ENCODE measurements around the gene VPS50.

VPS50 gene

GRCh38 chr7:93232673-93233018 is 480 bp downstream of the VPS50 start:
- Histone ChIP-seq H4K12ac (ENCODE audit: low read depth, low read length) (no peak overlapping the region), H3K4me3 (ENCODE audit: low read depth, low read length) (peak overlapping the region; percentile 80), H2BK5ac (ENCODE audit: low read depth, low read length, poor library complexity) (no peak overlapping the region), H2AK5ac (ENCODE audit: low read length) (no peak overlapping the region), H3K9ac (ENCODE audit: low read length) (no peak overlapping the region), H3K27me3 (ENCODE audit: insufficient read depth, low read length) (no peaks in the 10 kb centered on the region), H3K14ac (ENCODE audit: low read length) (no peak overlapping the region), H3K18ac (ENCODE audit: low read length) (no peak overlapping the region), H2BK120ac (ENCODE audit: insufficient read depth, low read length, poor library complexity) (no peak overlapping the region), H3K79me2 (ENCODE audit: control insufficient read depth, insufficient read depth, low read length, poor library complexity) (no peaks in the 10 kb centered on the region), H4K91ac (ENCODE audit: low read depth, low read length) (no peak overlapping the region), H2AFZ (ENCODE audit: insufficient read depth, low read length, poor library complexity) (peak overlapping the region; percentile 69), H3K27ac (ENCODE audit: low read depth, low read length) (no peak overlapping the region), H3K79me1 (ENCODE audit: low read length) (peaks cover 5% of the 10 kb centered on the region), H3K9me3 (ENCODE audit: insufficient read depth, low read depth, low read length) (no peaks in the 10 kb centered on the region), H3K4ac (ENCODE audit: low read depth, low read length) (peak overlapping the region; percentile 70), H2BK12ac (ENCODE audit: low read length) (no peak overlapping the region), H3K36me3 (ENCODE audit: control insufficient read depth in 1 of 2, insufficient read depth in 2 of 2, low read length in 2 of 2) (no peaks in the 10 kb centered on the region), H3K23ac (ENCODE audit: low read length) (no peak overlapping the region), H4K8ac (ENCODE audit: low read depth, low read length) (peak overlapping the region; percentile 93), H3K4me2 (ENCODE audit: low read length) (peak overlapping the region; percentile 81), H3K4me1 (ENCODE audit: control insufficient read depth in 1 of 2, insufficient read depth in 2 of 2, low read length in 2 of 2) (peaks cover 0 to 2% of the 10 kb centered on the region in 2 experiments)
- DNase-seq: peak in 1 of 2 donors; percentile 30
- no CpG with 5 or more reads among the region's 8 CpGs for WGBS (ENCODE audit: extremely low coverage, insufficient coverage, insufficient read length)

DNA sequence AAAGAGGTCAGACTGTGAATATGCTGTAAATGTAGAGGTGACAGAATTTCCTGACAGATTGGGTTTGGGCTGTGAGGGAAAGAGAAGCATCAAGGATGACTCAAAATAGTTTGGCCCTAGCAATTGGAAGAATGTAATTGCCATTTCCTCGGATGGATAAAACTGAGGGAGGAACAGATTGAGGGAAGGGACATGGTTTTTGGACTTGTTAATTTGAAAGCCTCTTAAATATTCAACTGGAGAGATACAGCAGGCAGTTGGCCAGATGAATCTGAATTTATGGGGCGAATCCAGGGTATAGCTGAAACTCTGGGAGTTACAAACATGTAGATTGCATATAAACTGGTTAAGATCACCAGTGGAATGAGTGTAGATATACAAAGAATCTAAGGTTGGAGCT is 3.4 kb downstream of the VPS50 start:
- no CpG with 5 or more reads among the region's 2 CpGs for WGBS (ENCODE audit: extremely low coverage, insufficient coverage, insufficient read length)
- H3K4me3 ChIP-seq (ENCODE audit: low read depth, low read length): no peak overlapping the region
- H3K18ac ChIP-seq (ENCODE audit: low read length): no peak overlapping the region
- no peaks in the 10 kb centered on the region for H3K9me3 ChIP-seq (ENCODE audit: insufficient read depth, low read depth, low read length)
- no peak overlapping the region for H4K12ac ChIP-seq (ENCODE audit: low read depth, low read length)
- H3K4me1 ChIP-seq (ENCODE audit: control insufficient read depth in 1 of 2, insufficient read depth in 2 of 2, low read length in 2 of 2): peaks cover 0 to 2% of the 10 kb centered on the region in 2 experiments
- H2AK5ac ChIP-seq (ENCODE audit: low read length): no peak overlapping the region
- H3K27ac ChIP-seq (ENCODE audit: low read depth, low read length): no peak overlapping the region
- H2BK5ac ChIP-seq (ENCODE audit: low read depth, low read length, poor library complexity): no peak overlapping the region
- H3K9ac ChIP-seq (ENCODE audit: low read length): no peak overlapping the region
- no peak overlapping the region for H2BK120ac ChIP-seq (ENCODE audit: insufficient read depth, low read length, poor library complexity)
- DNase-seq: no peak
- H3K4me2 ChIP-seq (ENCODE audit: low read length): no peak overlapping the region
- H2AFZ ChIP-seq (ENCODE audit: insufficient read depth, low read length, poor library complexity): no peak overlapping the region
- no peak overlapping the region for H4K8ac ChIP-seq (ENCODE audit: low read depth, low read length)
- no peak overlapping the region for H3K4ac ChIP-seq (ENCODE audit: low read depth, low read length)
- H3K27me3 ChIP-seq (ENCODE audit: insufficient read depth, low read length): no peaks in the 10 kb centered on the region
- no peak overlapping the region for H4K91ac ChIP-seq (ENCODE audit: low read depth, low read length)
- H3K23ac ChIP-seq (ENCODE audit: low read length): no peak overlapping the region
- no peaks in the 10 kb centered on the region for H3K79me2 ChIP-seq (ENCODE audit: control insufficient read depth, insufficient read depth, low read length, poor library complexity)
- H3K14ac ChIP-seq (ENCODE audit: low read length): no peak overlapping the region
- no peak overlapping the region for H2BK12ac ChIP-seq (ENCODE audit: low read length)
- H3K79me1 ChIP-seq (ENCODE audit: low read length): peaks cover 5% of the 10 kb centered on the region
- no peaks in the 10 kb centered on the region for H3K36me3 ChIP-seq (ENCODE audit: control insufficient read depth in 1 of 2, insufficient read depth in 2 of 2, low read length in 2 of 2)

- WGBS (ENCODE audit: extremely low coverage, insufficient coverage, insufficient read length): no CpG with 5 or more reads among the region's 4 CpGs
- no peak overlapping the region for H3K4ac ChIP-seq (ENCODE audit: low read depth, low read length)
- H2BK120ac ChIP-seq (ENCODE audit: insufficient read depth, low read length, poor library complexity): no peak overlapping the region
- no peak overlapping the region for H4K12ac ChIP-seq (ENCODE audit: low read depth, low read length)
- H3K27me3 ChIP-seq (ENCODE audit: insufficient read depth, low read length): no peaks in the 10 kb centered on the region
- no peak overlapping the region for H2BK5ac ChIP-seq (ENCODE audit: low read depth, low read length, poor library complexity)
- H2AK5ac ChIP-seq (ENCODE audit: low read length): no peak overlapping the region
- H3K4me3 ChIP-seq (ENCODE audit: low read depth, low read length): no peak overlapping the region
- H3K4me1 ChIP-seq (ENCODE audit: control insufficient read depth in 1 of 2, insufficient read depth in 2 of 2, low read length in 2 of 2): no peaks in the 10 kb centered on the region
- no peak overlapping the region for H3K23ac ChIP-seq (ENCODE audit: low read length)
- no peak overlapping the region for H3K27ac ChIP-seq (ENCODE audit: low read depth, low read length)
- no peak overlapping the region for H3K14ac ChIP-seq (ENCODE audit: low read length)
- DNase-seq: no peak
- no peaks in the 10 kb centered on the region for H3K79me1 ChIP-seq (ENCODE audit: low read length)
- no peak overlapping the region for H3K9ac ChIP-seq (ENCODE audit: low read length)
- no peak overlapping the region for H2AFZ ChIP-seq (ENCODE audit: insufficient read depth, low read length, poor library complexity)
- no peaks in the 10 kb centered on the region for H3K79me2 ChIP-seq (ENCODE audit: control insufficient read depth, insufficient read depth, low read length, poor library complexity)
- H3K36me3 ChIP-seq (ENCODE audit: control insufficient read depth in 1 of 2, insufficient read depth in 2 of 2, low read length in 2 of 2): no peaks in the 10 kb centered on the region
- no peak overlapping the region for H4K91ac ChIP-seq (ENCODE audit: low read depth, low read length)
- H3K18ac ChIP-seq (ENCODE audit: low read length): no peak overlapping the region
- no peak overlapping the region for H2BK12ac ChIP-seq (ENCODE audit: low read length)
- no peak overlapping the region for H3K4me2 ChIP-seq (ENCODE audit: low read length)
- H4K8ac ChIP-seq (ENCODE audit: low read depth, low read length): no peak overlapping the region
- H3K9me3 ChIP-seq (ENCODE audit: insufficient read depth, low read depth, low read length): no peaks in the 10 kb centered on the region
Observed at GRCh38 chr7:93238131-93238530, 6.0 kb downstream of the VPS50 start.

GRCh38 chr7:93238748-93239147 is 6.6 kb downstream of the VPS50 start:
- no peak overlapping the region for H2AK5ac ChIP-seq (ENCODE audit: low read length)
- H3K79me1 ChIP-seq (ENCODE audit: low read length): no peaks in the 10 kb centered on the region
- no peaks in the 10 kb centered on the region for H3K4me1 ChIP-seq (ENCODE audit: control insufficient read depth in 1 of 2, insufficient read depth in 2 of 2, low read length in 2 of 2)
- no peak overlapping the region for H3K4me2 ChIP-seq (ENCODE audit: low read length)
- no peaks in the 10 kb centered on the region for H3K9me3 ChIP-seq (ENCODE audit: insufficient read depth, low read depth, low read length)
- no peak overlapping the region for H4K8ac ChIP-seq (ENCODE audit: low read depth, low read length)
- no peak overlapping the region for H3K14ac ChIP-seq (ENCODE audit: low read length)
- H2AFZ ChIP-seq (ENCODE audit: insufficient read depth, low read length, poor library complexity): no peak overlapping the region
- no peak overlapping the region for H2BK12ac ChIP-seq (ENCODE audit: low read length)
- no peak for DNase-seq
- no peak overlapping the region for H3K18ac ChIP-seq (ENCODE audit: low read length)
- no CpG with 5 or more reads among the region's 2 CpGs for WGBS (ENCODE audit: extremely low coverage, insufficient coverage, insufficient read length)
- no peaks in the 10 kb centered on the region for H3K36me3 ChIP-seq (ENCODE audit: control insufficient read depth in 1 of 2, insufficient read depth in 2 of 2, low read length in 2 of 2)
- H4K91ac ChIP-seq (ENCODE audit: low read depth, low read length): no peak overlapping the region
- no peaks in the 10 kb centered on the region for H3K27me3 ChIP-seq (ENCODE audit: insufficient read depth, low read length)
- H3K23ac ChIP-seq (ENCODE audit: low read length): no peak overlapping the region
- H4K12ac ChIP-seq (ENCODE audit: low read depth, low read length): no peak overlapping the region
- H3K4me3 ChIP-seq (ENCODE audit: low read depth, low read length): no peak overlapping the region
- H2BK120ac ChIP-seq (ENCODE audit: insufficient read depth, low read length, poor library complexity): no peak overlapping the region
- no peak overlapping the region for H3K4ac ChIP-seq (ENCODE audit: low read depth, low read length)
- H2BK5ac ChIP-seq (ENCODE audit: low read depth, low read length, poor library complexity): no peak overlapping the region
- no peaks in the 10 kb centered on the region for H3K79me2 ChIP-seq (ENCODE audit: control insufficient read depth, insufficient read depth, low read length, poor library complexity)
- H3K27ac ChIP-seq (ENCODE audit: low read depth, low read length): no peak overlapping the region
- no peak overlapping the region for H3K9ac ChIP-seq (ENCODE audit: low read length)
